ENCODE results near the gene TTC7B.
A peak's percentile ranks its signal among the peaks of the same experiment; 100 is the strongest.

Gene TTC7B

GRCh38 chr14:90703841-90704737 is 112.1 kb downstream of the TTC7B start:
- DNase-seq (ENCODE audit: low read depth), result no peak

- no peak for DNase-seq (ENCODE audit: low read depth)
Measured at GRCh38 chr14:90700933-90701776, 115.1 kb downstream of the TTC7B start.

GRCh38 chr14:90699016-90699415 is 117.2 kb downstream of the TTC7B start:
- DNase-seq (ENCODE audit: low read depth), result no peak

- no peak for DNase-seq (ENCODE audit: low read depth)
Measured at GRCh38 chr14:90698379-90698869, 117.8 kb downstream of the TTC7B start.

- peak; percentile 50 for DNase-seq (ENCODE audit: low read depth)
Measured at GRCh38 chr14:90697577-90698206, 118.5 kb downstream of the TTC7B start.

GRCh38 chr14:90697132-90697531 is 119.1 kb downstream of the TTC7B start:
- no peak for DNase-seq (ENCODE audit: low read depth)

- no peak for DNase-seq (ENCODE audit: low read depth)
Measured at GRCh38 chr14:90696720-90697119, 119.5 kb downstream of the TTC7B start.

GRCh38 chr14:90695997-90696660 is 120.1 kb downstream of the TTC7B start:
- DNase-seq (ENCODE audit: low read depth), result no peak

- no peak for DNase-seq (ENCODE audit: low read depth)
Measured at GRCh38 chr14:90693413-90693812, 122.8 kb downstream of the TTC7B start.

GRCh38 chr14:90692826-90693225 is 123.4 kb downstream of the TTC7B start:
- DNase-seq (ENCODE audit: low read depth), result no peak

GRCh38 chr14:90692061-90692460 is 124.2 kb downstream of the TTC7B start:
- no peak for DNase-seq (ENCODE audit: low read depth)

GRCh38 chr14:90691627-90692026 is 124.6 kb downstream of the TTC7B start:
- no peak for DNase-seq (ENCODE audit: low read depth)

- no peak for DNase-seq (ENCODE audit: low read depth)
Measured at GRCh38 chr14:90687680-90688079, 128.6 kb downstream of the TTC7B start.

- no peak for DNase-seq (ENCODE audit: low read depth)
Measured at GRCh38 chr14:90682615-90683014, 133.6 kb downstream of the TTC7B start.

- no peak for DNase-seq (ENCODE audit: low read depth)
Measured at GRCh38 chr14:90681929-90682328, 134.3 kb downstream of the TTC7B start.

GRCh38 chr14:90678846-90679362 is 137.3 kb downstream of the TTC7B start:
- no peak for DNase-seq (ENCODE audit: low read depth)

- DNase-seq (ENCODE audit: low read depth), result no peak
Measured at GRCh38 chr14:90678420-90678819, 137.8 kb downstream of the TTC7B start.

- DNase-seq (ENCODE audit: low read depth), result no peak
Measured at GRCh38 chr14:90677484-90678050, 138.7 kb downstream of the TTC7B start.

- DNase-seq (ENCODE audit: low read depth), result no peak
Measured at GRCh38 chr14:90676912-90677311, 139.3 kb downstream of the TTC7B start.

- no peak for DNase-seq (ENCODE audit: low read depth)
Measured at GRCh38 chr14:90676356-90676755, 139.9 kb downstream of the TTC7B start.

GRCh38 chr14:90675399-90675798 is 140.8 kb downstream of the TTC7B start:
- no peak for DNase-seq (ENCODE audit: low read depth)

All from activated T-helper 1 cell treated with Interleukin-2 at 50 U/mL for 16 hours (primary cell).